Measurements from ENCODE around the gene LDB1. TPM values are rescaled to one million over a fixed set of nuclear protein-coding genes. Genes with fewer than 3 reads are reported as not detected.
A peak's percentile ranks its signal among the peaks of the same experiment; 100 is the strongest.

LDB1 gene
- total RNA-seq, 1 donor from 2014 or later, result 122 TPM

DNA sequence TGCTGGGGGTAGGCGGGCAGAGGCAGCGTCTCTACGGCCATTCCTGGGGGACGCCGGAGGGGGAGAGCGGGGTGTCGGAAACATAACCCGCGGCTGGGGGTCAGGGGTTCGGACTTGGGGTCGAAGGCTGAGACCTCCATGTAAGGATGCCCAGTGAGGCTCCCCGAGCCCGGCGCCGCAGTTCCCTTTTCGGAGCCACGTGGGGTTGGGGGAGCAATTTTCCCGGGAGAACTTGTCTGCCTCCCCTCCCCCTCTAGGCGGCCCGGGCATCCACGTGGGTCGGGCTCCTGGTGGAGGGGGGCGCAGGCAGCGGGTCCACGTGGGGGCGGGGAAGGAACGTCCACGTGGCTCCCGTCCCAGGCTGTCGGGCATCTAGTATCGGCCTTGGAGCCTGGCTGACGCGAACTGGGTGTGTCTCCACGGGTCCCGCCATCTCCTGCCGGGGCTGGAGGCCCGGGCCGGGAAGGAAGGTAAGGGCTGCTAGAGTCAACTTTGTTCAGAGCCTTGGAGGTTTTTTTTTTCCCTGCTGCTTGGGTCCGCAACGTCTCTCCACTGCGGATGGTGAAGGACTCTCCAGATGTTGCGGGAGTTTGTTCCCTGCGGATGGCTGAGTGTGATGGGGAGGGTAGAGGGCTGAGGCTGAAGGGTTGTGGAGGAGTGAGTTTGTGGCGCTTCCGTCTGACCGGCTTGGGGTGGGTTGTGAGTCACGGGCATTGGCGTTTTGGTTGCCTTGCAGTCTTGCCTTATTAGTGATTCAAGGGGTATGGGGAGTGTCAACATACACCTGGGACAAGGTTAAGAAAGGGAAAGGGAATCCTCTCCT is 13.4 kb upstream of the LDB1 start:
- no peaks in the 10 kb centered on the region for H3K9me3 Mint-ChIP-seq
- H3K27ac Mint-ChIP-seq (ENCODE audit: unreplicated experiment), result peak overlapping the region; percentile 94
- no peaks in the 10 kb centered on the region for H3K27me3 Mint-ChIP-seq (ENCODE audit: low read depth)
- H3K4me3 Mint-ChIP-seq, result peak overlapping the region; percentile 96
- peaks cover 34% of the 10 kb centered on the region for H3K4me1 Mint-ChIP-seq
- H3K36me3 Mint-ChIP-seq (ENCODE audit: low read depth), result peaks cover 5% of the 10 kb centered on the region
- TF ChIP-seq, protein P1, sequence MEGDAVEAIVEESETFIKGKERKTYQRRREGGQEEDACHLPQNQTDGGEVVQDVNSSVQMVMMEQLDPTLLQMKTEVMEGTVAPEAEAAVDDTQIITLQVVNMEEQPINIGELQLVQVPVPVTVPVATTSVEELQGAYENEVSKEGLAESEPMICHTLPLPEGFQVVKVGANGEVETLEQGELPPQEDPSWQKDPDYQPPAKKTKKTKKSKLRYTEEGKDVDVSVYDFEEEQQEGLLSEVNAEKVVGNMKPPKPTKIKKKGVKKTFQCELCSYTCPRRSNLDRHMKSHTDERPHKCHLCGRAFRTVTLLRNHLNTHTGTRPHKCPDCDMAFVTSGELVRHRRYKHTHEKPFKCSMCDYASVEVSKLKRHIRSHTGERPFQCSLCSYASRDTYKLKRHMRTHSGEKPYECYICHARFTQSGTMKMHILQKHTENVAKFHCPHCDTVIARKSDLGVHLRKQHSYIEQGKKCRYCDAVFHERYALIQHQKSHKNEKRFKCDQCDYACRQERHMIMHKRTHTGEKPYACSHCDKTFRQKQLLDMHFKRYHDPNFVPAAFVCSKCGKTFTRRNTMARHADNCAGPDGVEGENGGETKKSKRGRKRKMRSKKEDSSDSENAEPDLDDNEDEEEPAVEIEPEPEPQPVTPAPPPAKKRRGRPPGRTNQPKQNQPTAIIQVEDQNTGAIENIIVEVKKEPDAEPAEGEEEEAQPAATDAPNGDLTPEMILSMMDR (conservative IDR thresholded peaks at IDR 0.05), result no peak
- DNase-seq (ENCODE audit: low read depth, low spot score), result peak; percentile 68

DNA sequence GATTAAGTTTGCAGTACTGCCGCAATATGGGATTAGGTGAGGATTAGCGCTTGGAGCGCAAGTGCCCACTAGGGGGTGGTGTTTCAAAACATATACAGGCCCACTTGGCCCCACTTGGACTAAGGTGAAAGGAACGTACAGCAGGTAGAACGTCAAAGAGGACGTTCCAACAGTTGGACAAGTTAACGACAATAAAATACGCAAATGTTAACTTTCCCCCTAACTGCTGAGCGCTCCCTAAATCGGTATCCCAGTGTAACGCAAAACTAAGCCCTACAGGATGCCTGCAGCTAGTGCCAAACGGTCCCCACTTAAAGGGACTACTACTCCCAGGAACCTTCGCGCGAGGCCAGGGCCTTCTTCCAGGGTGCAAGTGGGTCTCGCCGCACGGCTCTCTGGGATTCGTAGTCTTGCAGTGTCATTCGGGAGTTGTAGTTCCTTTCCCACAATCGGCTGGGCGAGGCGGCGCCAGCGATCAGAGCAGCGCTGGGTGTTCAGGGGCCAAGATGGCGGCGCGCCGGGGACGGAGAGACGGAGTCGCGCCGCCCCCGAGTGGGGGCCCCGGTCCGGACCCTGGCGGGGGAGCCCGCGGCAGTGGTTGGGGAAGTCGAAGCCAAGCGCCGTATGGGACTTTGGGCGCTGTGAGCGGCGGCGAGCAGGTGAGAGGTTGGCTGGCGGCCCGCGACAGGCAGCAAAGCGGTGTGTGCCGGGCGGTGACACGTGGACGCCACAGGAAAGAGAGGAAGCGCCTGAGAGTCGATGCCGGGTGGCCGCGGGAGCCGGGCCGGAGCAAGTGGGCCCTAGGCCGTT is 12.6 kb upstream of the LDB1 start, which contains the start of gene PPRC1:
TSS of gene PPRC1 (plus strand) at position 478 of the 810 bp plus-strand sequence. CDS start at position 507, 29 bp downstream.
- Mint-ChIP-seq H3K27me3 (ENCODE audit: low read depth) (no peaks in the 10 kb centered on the region), H3K4me3 (peak within 1 kb of the TSS; percentile 96), H3K36me3 (ENCODE audit: low read depth) (peaks cover 5% of the 10 kb centered on the region), H3K9me3 (no peaks in the 10 kb centered on the region), H3K27ac (ENCODE audit: unreplicated experiment) (peak within 1 kb of the TSS; percentile 94), H3K4me1 (peaks cover 34% of the 10 kb centered on the region)
- TF ChIP-seq, protein P1 (conservative IDR thresholded peaks at IDR 0.05), result peak; percentile 99
- DNase-seq (ENCODE audit: low read depth, low spot score), result peak; percentile 93

DNA sequence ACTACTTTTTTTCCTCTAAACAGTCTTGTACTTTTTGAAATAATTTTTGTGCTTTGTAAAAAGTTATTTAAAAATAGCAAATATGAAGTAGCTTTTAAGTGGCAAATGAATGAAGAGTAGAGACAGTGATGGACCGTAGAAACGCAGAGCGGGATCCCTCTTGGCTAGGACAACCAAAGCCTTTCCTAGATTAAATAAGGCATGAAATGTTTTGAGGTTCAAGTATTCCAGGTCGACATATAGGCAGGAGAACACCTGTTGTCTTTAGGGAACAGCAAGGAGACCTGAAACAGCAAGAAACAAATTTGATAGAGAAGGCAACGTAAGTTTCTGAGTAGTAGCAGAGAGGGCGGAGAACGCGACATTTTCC is 12.0 kb upstream of the LDB1 start:
- peaks cover 5% of the 10 kb centered on the region for H3K36me3 Mint-ChIP-seq (ENCODE audit: low read depth)
- peaks cover 34% of the 10 kb centered on the region for H3K4me1 Mint-ChIP-seq
- TF ChIP-seq, protein P1 (conservative IDR thresholded peaks at IDR 0.05), result no peak
- H3K27me3 Mint-ChIP-seq (ENCODE audit: low read depth), result no peaks in the 10 kb centered on the region
- H3K4me3 Mint-ChIP-seq, result peak overlapping the region; percentile 96
- H3K27ac Mint-ChIP-seq (ENCODE audit: unreplicated experiment), result no peak overlapping the region
- no peaks in the 10 kb centered on the region for H3K9me3 Mint-ChIP-seq
- no peak for DNase-seq (ENCODE audit: low read depth, low spot score)

DNA sequence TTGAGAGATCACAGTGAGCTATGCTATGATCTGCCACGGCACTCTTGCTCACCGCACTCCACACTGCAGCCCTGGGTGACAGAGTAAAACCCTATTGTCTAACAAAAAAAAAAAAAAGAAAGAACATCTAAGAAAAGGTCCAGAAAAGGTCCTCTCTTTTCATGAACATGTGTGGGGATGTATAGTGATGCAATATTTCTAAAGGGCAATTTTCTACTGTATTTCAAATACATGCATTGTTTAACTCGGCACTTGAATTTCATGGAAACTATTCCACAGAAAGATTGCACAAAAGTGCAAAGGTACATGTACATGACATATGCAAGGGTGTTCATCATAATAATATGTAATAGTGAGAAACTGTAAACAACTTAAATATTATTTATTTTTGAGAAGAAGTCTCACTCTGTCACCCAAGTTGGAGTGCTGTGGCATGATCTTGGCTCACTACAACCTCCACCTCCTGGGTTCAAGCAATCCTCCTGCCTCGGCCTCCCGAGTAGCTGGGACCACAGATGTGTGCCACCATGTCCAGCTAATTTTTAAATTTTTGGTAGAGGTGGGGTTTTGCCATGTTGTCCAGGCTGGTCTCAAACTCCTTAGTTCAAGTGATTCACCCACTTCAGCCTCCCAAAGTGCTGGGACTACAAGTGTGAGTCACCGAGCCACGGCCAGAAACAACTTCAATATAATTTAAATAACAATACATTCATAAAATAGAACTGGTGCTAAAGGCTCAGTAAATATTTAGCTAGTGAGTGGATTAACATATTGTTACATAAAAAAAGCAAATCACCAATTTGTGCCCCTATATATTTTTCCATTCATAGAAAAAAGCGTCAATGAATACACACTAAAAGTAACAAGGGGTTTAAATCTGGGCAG is 11.4 kb upstream of the LDB1 start:
- Mint-ChIP-seq H3K27ac (ENCODE audit: unreplicated experiment) (no peak overlapping the region), H3K27me3 (ENCODE audit: low read depth) (no peaks in the 10 kb centered on the region), H3K36me3 (ENCODE audit: low read depth) (peaks cover 5% of the 10 kb centered on the region), H3K4me1 (peaks cover 34% of the 10 kb centered on the region), H3K4me3 (peak overlapping the region; percentile 96), H3K9me3 (no peaks in the 10 kb centered on the region)
- DNase-seq (ENCODE audit: low read depth, low spot score), result no peak
- TF ChIP-seq, protein P1 (conservative IDR thresholded peaks at IDR 0.05), result no peak

DNA sequence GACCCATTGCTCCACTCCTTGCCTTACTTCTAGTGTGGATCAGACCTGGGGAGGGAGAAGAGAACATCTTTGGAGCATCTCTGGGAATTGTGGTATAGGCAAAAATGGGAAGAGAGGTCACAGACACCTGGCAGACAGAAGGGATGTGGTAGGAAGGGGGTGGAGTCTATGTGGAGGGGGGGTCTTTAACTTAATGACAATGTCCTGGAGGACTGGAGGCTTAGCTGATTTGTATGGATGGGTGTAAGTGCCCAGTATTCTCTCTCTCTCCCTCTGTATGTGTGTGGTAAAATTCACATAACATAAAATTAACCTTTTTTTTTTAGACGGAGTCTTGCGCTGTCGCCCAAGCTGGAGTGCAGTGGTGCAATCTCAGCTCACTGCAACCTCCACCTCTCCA is 3.1 kb upstream of the LDB1 start:
- Mint-ChIP-seq H3K9me3 (no peaks in the 10 kb centered on the region), H3K27me3 (ENCODE audit: low read depth) (no peaks in the 10 kb centered on the region), H3K27ac (ENCODE audit: unreplicated experiment) (no peak overlapping the region), H3K36me3 (ENCODE audit: low read depth) (no peaks in the 10 kb centered on the region), H3K4me1 (peaks cover 33% of the 10 kb centered on the region), H3K4me3 (peak overlapping the region; percentile 51)
- TF ChIP-seq, protein P1 (conservative IDR thresholded peaks at IDR 0.05), result no peak
- DNase-seq (ENCODE audit: low read depth, low spot score), result no peak

Data from neural crest cell (in vitro differentiated cells).